Measurements from ENCODE around the gene PRKAG2.

- TF ChIP-seq CTCF (IDR thresholded peaks at IDR 0.05) (no peak), POLR2A (IDR thresholded peaks at IDR 0.05) (no peak)
Measured at GRCh38 chr7:151600331-151600730, 276.6 kb downstream of the PRKAG2 start.

Data from Peyer's patch (tissue), 4 donors.